Epidermal melanocyte (primary cell): Measurements from ENCODE around the gene RAB3B.
"Not testable (repeated sequence)": the region's sequence is repeated elsewhere in the genome, so short reads cannot be mapped to it uniquely, and the experiment has no call there.

Experiments used
- DNase-seq: peaks from one replicate; pipeline ENCODE4 v3.0.0; 2011; ENCODE audit warnings: low spot score; ENCODE audit not compliant: insufficient read length

RAB3B gene

GRCh38 chr1:51990478-51990965 lies at the start of gene RAB3B:
Gene RAB3B, minus strand, starts transcription at chr1:51990700. Its CDS starts 13,583 bp downstream, at chr1:51977117.
- DNase-seq, result peak; percentile 42

- no peak for DNase-seq
Measured at GRCh38 chr1:52037909-52038308, 47.4 kb upstream of the RAB3B start.

- DNase-seq, result no peak
Measured at GRCh38 chr1:52037402-52037814, 46.9 kb upstream of the RAB3B start.

GRCh38 chr1:52034050-52034384 lies 43.5 kb upstream of the RAB3B start:
- DNase-seq, result no peak

GRCh38 chr1:52033190-52034049 lies 42.9 kb upstream of the RAB3B start, which contains the start of gene KTI12:
Gene KTI12, minus strand, starts transcription at chr1:52033810. Its CDS starts 49 bp downstream, at chr1:52033761.
- peak; percentile 94 for DNase-seq

- peak; percentile 18 for DNase-seq
Measured at GRCh38 chr1:52032785-52033131, 42.3 kb upstream of the RAB3B start.

- DNase-seq, result peak; percentile 20
Measured at GRCh38 chr1:52032124-52032784, 41.8 kb upstream of the RAB3B start.

GRCh38 chr1:52028839-52029238 lies 38.3 kb upstream of the RAB3B start:
- not testable (repeated sequence) for DNase-seq

GRCh38 chr1:52028328-52028727 lies 37.8 kb upstream of the RAB3B start:
- no peak for DNase-seq

- DNase-seq, result no peak
Measured at GRCh38 chr1:52026278-52026677, 35.8 kb upstream of the RAB3B start.

- no peak for DNase-seq
Measured at GRCh38 chr1:52022133-52022532, 31.6 kb upstream of the RAB3B start.

GRCh38 chr1:52008071-52008809 lies 17.7 kb upstream of the RAB3B start:
- no peak for DNase-seq

GRCh38 chr1:52007215-52008002 lies 16.9 kb upstream of the RAB3B start:
- DNase-seq, result no peak

- DNase-seq, result not testable (repeated sequence)
Measured at GRCh38 chr1:52006081-52006553, 15.6 kb upstream of the RAB3B start.

- not testable (repeated sequence) for DNase-seq
Measured at GRCh38 chr1:52005548-52005947, 15.0 kb upstream of the RAB3B start.

- DNase-seq, result no peak
Measured at GRCh38 chr1:52003877-52004276, 13.4 kb upstream of the RAB3B start.

GRCh38 chr1:52002038-52002917 lies 11.8 kb upstream of the RAB3B start:
- DNase-seq, result peak; percentile 94

- no peak for DNase-seq
Measured at GRCh38 chr1:51998701-51999100, 8.2 kb upstream of the RAB3B start.

- no peak for DNase-seq
Measured at GRCh38 chr1:51997974-51998382, 7.5 kb upstream of the RAB3B start.
